Subcutaneous abdominal adipose tissue (tissue), 5 donors: Measurements from ENCODE around the gene ZMYND12.

Experiments
- H3K27ac ChIP-seq: one replicate; pipeline ENCODE4 v1.7.0; 2013; ENCODE audit warnings: low read depth, mild to moderate bottlenecking, inconsistent platforms, low read length, moderate library complexity
- H3K27me3 ChIP-seq, 5 donors: one replicate each; pipeline ENCODE4 v1.7.0; 2013; ENCODE audit warnings: low read length in 5 of 5, inconsistent platforms in 1 of 5; ENCODE audit not compliant: control insufficient read depth in 5 of 5, insufficient read depth in 4 of 5
- H3K36me3 ChIP-seq, 5 donors: one replicate each; pipeline ENCODE4 v1.7.0; 2013; ENCODE audit warnings: low read length in 5 of 5; ENCODE audit not compliant: control insufficient read depth in 5 of 5, insufficient read depth in 5 of 5
- H3K4me1 ChIP-seq, 5 donors: one replicate each; pipeline ENCODE4 v1.7.0; 2013; ENCODE audit warnings: low read length in 5 of 5, mild to moderate bottlenecking in 3 of 5, moderate library complexity in 1 of 5; ENCODE audit not compliant: control insufficient read depth in 5 of 5, insufficient read depth in 5 of 5
- H3K4me3 ChIP-seq, 5 donors: one replicate each; pipeline ENCODE4 v1.7.0; 2013; ENCODE audit warnings: low read length in 5 of 5, low read depth in 1 of 5
- H3K9ac ChIP-seq, 5 donors: one replicate each; pipeline ENCODE4 v1.7.0; 2013; ENCODE audit warnings: low read length in 5 of 5, mild to moderate bottlenecking in 4 of 5, moderate library complexity in 3 of 5
- H3K9me3 ChIP-seq, 5 donors: one replicate each; pipeline ENCODE4 v1.7.0; 2013; ENCODE audit warnings: low read length in 5 of 5; ENCODE audit not compliant: control insufficient read depth in 5 of 5
- donor health status: healthy.
- donor health status: healthy.
- donor health status: healthy.
- donor health status: healthy.
- donor health status: healthy.

The ZMYND12 gene

GRCh38 chr1:42450061-42450460 is 5.8 kb downstream of the ZMYND12 start:
- H3K9me3 ChIP-seq, result no peaks in the 10 kb centered on the region
- H3K4me1 ChIP-seq, result peaks cover 0 to 2% (median 0%) of the 10 kb centered on the region in 5 donors
- no peaks in the 10 kb centered on the region for H3K27me3 ChIP-seq
- H3K4me3 ChIP-seq, result no peak overlapping the region
- H3K27ac ChIP-seq, result no peak overlapping the region
- H3K36me3 ChIP-seq, result no peaks in the 10 kb centered on the region
- H3K9ac ChIP-seq, result no peak overlapping the region

GRCh38 chr1:42449256-42449655 is 6.6 kb downstream of the ZMYND12 start:
- H3K27me3 ChIP-seq, result no peaks in the 10 kb centered on the region
- H3K36me3 ChIP-seq, result no peaks in the 10 kb centered on the region
- H3K9ac ChIP-seq, result no peak overlapping the region

GRCh38 chr1:42442662-42443061 is 13.2 kb downstream of the ZMYND12 start:
- no peaks in the 10 kb centered on the region for H3K4me1 ChIP-seq
- H3K36me3 ChIP-seq, result no peaks in the 10 kb centered on the region
- no peaks in the 10 kb centered on the region for H3K9me3 ChIP-seq
- H3K4me3 ChIP-seq, result no peak overlapping the region
- H3K27me3 ChIP-seq, result no peaks in the 10 kb centered on the region
- H3K27ac ChIP-seq, result no peak overlapping the region
- no peak overlapping the region for H3K9ac ChIP-seq

More at GRCh38 chr1:42449256-42449655, 6.6 kb downstream of the ZMYND12 start:
- no peak overlapping the region for H3K4me3 ChIP-seq
- H3K4me1 ChIP-seq, result no peaks in the 10 kb centered on the region
- no peaks in the 10 kb centered on the region for H3K9me3 ChIP-seq
- H3K27ac ChIP-seq, result no peak overlapping the region

- H3K4me1 ChIP-seq, result no peaks in the 10 kb centered on the region
- no peak overlapping the region for H3K4me3 ChIP-seq
- no peak overlapping the region for H3K27ac ChIP-seq
- no peak overlapping the region for H3K9ac ChIP-seq
- H3K9me3 ChIP-seq, result no peaks in the 10 kb centered on the region
- H3K27me3 ChIP-seq, result no peaks in the 10 kb centered on the region
- no peaks in the 10 kb centered on the region for H3K36me3 ChIP-seq
Observed at GRCh38 chr1:42439940-42440339, 15.9 kb downstream of the ZMYND12 start.

- Histone ChIP-seq H3K36me3 (no peaks in the 10 kb centered on the region), H3K27ac (no peak overlapping the region), H3K4me1 (peaks cover 0 to 5% (median 0%) of the 10 kb centered on the region in 5 donors), H3K9me3 (no peaks in the 10 kb centered on the region), H3K4me3 (no peak overlapping the region), H3K27me3 (no peaks in the 10 kb centered on the region), H3K9ac (no peak overlapping the region)
Observed at GRCh38 chr1:42434340-42434739, 21.5 kb downstream of the ZMYND12 start.

GRCh38 chr1:42433369-42433768 is 22.5 kb downstream of the ZMYND12 start:
- Histone ChIP-seq H3K9ac (no peak overlapping the region), H3K27me3 (no peaks in the 10 kb centered on the region), H3K27ac (no peak overlapping the region), H3K4me1 (peaks cover 0 to 5% (median 0%) of the 10 kb centered on the region in 5 donors), H3K4me3 (no peak overlapping the region), H3K36me3 (no peaks in the 10 kb centered on the region), H3K9me3 (no peaks in the 10 kb centered on the region)

- Histone ChIP-seq H3K4me1 (peaks cover 0 to 5% (median 0%) of the 10 kb centered on the region in 5 donors), H3K4me3 (no peak overlapping the region), H3K27me3 (no peaks in the 10 kb centered on the region), H3K36me3 (no peaks in the 10 kb centered on the region), H3K9me3 (no peaks in the 10 kb centered on the region), H3K27ac (no peak overlapping the region), H3K9ac (no peak overlapping the region)
Observed at GRCh38 chr1:42432714-42433113, 23.1 kb downstream of the ZMYND12 start.

GRCh38 chr1:42431514-42431913 is 24.3 kb downstream of the ZMYND12 start:
- Histone ChIP-seq H3K36me3 (no peaks in the 10 kb centered on the region), H3K4me3 (no peak overlapping the region), H3K27me3 (no peaks in the 10 kb centered on the region), H3K9ac (no peak overlapping the region), H3K9me3 (no peaks in the 10 kb centered on the region), H3K4me1 (peaks cover 0 to 7% (median 0%) of the 10 kb centered on the region in 5 donors), H3K27ac (no peak overlapping the region)

GRCh38 chr1:42430286-42431135 is 25.3 kb downstream of the ZMYND12 start:
- Histone ChIP-seq H3K27me3 (no peaks in the 10 kb centered on the region), H3K4me3 (no peak overlapping the region), H3K9ac (no peak overlapping the region), H3K27ac (no peak overlapping the region), H3K9me3 (no peaks in the 10 kb centered on the region), H3K4me1 (peaks cover 0 to 7% (median 0%) of the 10 kb centered on the region in 5 donors), H3K36me3 (no peaks in the 10 kb centered on the region)

- Histone ChIP-seq H3K9ac (no peak overlapping the region), H3K4me1 (peaks cover 0 to 7% (median 0%) of the 10 kb centered on the region in 5 donors), H3K9me3 (no peaks in the 10 kb centered on the region), H3K4me3 (no peak overlapping the region), H3K27me3 (no peaks in the 10 kb centered on the region), H3K36me3 (no peaks in the 10 kb centered on the region), H3K27ac (no peak overlapping the region)
Observed at GRCh38 chr1:42429603-42430002, 26.2 kb downstream of the ZMYND12 start.
